Liver (tissue), 9 donors: ENCODE measurements around the gene KCNN1. TPM values are rescaled to one million over a fixed set of nuclear protein-coding genes. Genes with fewer than 3 reads are reported as not detected.

Experiments used
- DNase-seq: peaks from one replicate; pipeline ENCODE4 v3.0.0-alpha.2; 2017; ENCODE audit warnings: low spot score
- H3K27ac ChIP-seq, 2 donors: one replicate each; pipeline ENCODE4 v1.7.0; 2013; ENCODE audit warnings: inconsistent platforms in 2 of 2, low read length in 2 of 2, control low read depth in 1 of 2, low read depth in 1 of 2, mild to moderate bottlenecking in 1 of 2
- H3K27me3 ChIP-seq, 4 donors: one replicate each; pipeline versions ENCODE4 v1.6.1 to v1.7.0; 2013; ENCODE audit warnings: low read length in 3 of 4, inconsistent platforms in 1 of 4, mild to moderate bottlenecking in 1 of 4, moderate library complexity in 1 of 4; ENCODE audit not compliant: control insufficient read depth in 4 of 4, insufficient read depth in 4 of 4
- H3K36me3 ChIP-seq, 4 donors: one replicate each; pipeline versions ENCODE4 v1.6.1 to v1.7.0; 2013; ENCODE audit warnings: low read length in 3 of 4, mild to moderate bottlenecking in 3 of 4, low read depth in 1 of 4, moderate library complexity in 1 of 4; ENCODE audit not compliant: control insufficient read depth in 4 of 4, insufficient read depth in 3 of 4
- H3K4me1 ChIP-seq, 4 donors: one replicate each; pipeline versions ENCODE4 v1.6.1 to v1.7.0; 2013; ENCODE audit warnings: low read length in 3 of 4, mild to moderate bottlenecking in 3 of 4, moderate library complexity in 1 of 4; ENCODE audit not compliant: control insufficient read depth in 4 of 4, insufficient read depth in 4 of 4
- H3K4me3 ChIP-seq, 3 donors: one replicate each; pipeline versions ENCODE4 v1.6.1 to v1.7.0; 2013; ENCODE audit warnings: low read length in 3 of 3, control low read depth in 1 of 3, low read depth in 1 of 3, mild to moderate bottlenecking in 1 of 3
- H3K9ac ChIP-seq, 2 donors: one replicate each; pipeline ENCODE4 v1.7.0; 2013; ENCODE audit warnings: low read length in 2 of 2, mild to moderate bottlenecking in 2 of 2, moderate library complexity in 2 of 2, control low read depth in 1 of 2, low read depth in 1 of 2
- H3K9me3 ChIP-seq, 4 donors: one replicate each; pipeline versions ENCODE4 v1.6.1 to v1.7.0; 2013; ENCODE audit warnings: low read length in 3 of 4; ENCODE audit not compliant: control insufficient read depth in 4 of 4
- FOXA1 ChIP-seq: IDR thresholded peaks from 2 replicates; pipeline ENCODE4 v1.6.1; 2016; ENCODE audit warnings: antibody characterized with exemption
- FOXA2 ChIP-seq: IDR thresholded peaks from 2 replicates; pipeline ENCODE4 v1.6.1; 2016; ENCODE audit warnings: antibody characterized with exemption
- GABPA ChIP-seq, 2 donors: IDR thresholded peaks in 1 of 2; conservative IDR thresholded peaks in 1 of 2; 2 replicates each; pipeline ENCODE4 v1.6.1; 2016; ENCODE audit warnings: antibody characterized with exemption in 2 of 2, mild to moderate bottlenecking in 1 of 2, moderate library complexity in 1 of 2
- JUND ChIP-seq, 2 donors: IDR thresholded peaks; 2 replicates each; pipeline ENCODE4 v1.6.1; 2016; ENCODE audit warnings: antibody characterized with exemption in 2 of 2
- NR2F2 ChIP-seq: IDR thresholded peaks from 2 replicates; pipeline ENCODE4 v1.6.1; 2016; ENCODE audit warnings: antibody characterized with exemption
- RAD21 ChIP-seq, 2 donors: IDR thresholded peaks; 2 replicates each; pipeline ENCODE4 v1.6.1; 2016; ENCODE audit warnings: antibody characterized with exemption in 2 of 2, mild to moderate bottlenecking in 2 of 2
- RXRA ChIP-seq, 2 donors: IDR thresholded peaks; 2 replicates each; pipeline ENCODE4 v1.6.1; 2017 to 2018; ENCODE audit warnings: antibody characterized with exemption in 2 of 2, mild to moderate bottlenecking in 1 of 2
- SP1 ChIP-seq: IDR thresholded peaks from 2 replicates; pipeline ENCODE4 v1.6.1; 2018; ENCODE audit warnings: antibody characterized with exemption, mild to moderate bottlenecking
- TAF1 ChIP-seq: conservative IDR thresholded peaks from 2 replicates; pipeline ENCODE4 v1.6.1; 2016; ENCODE audit warnings: antibody characterized with exemption, mild to moderate bottlenecking
- YY1 ChIP-seq: IDR thresholded peaks from 2 replicates; pipeline ENCODE4 v1.6.1; 2016; ENCODE audit warnings: antibody characterized with exemption, mild to moderate bottlenecking
- whole genome bisulfite sequencing: extraction: QIAGEN DNeasy Blood & Tissue Kit; methylation state at CpG from one replicate; pipeline ENCODE4 v1.1.7; 2013; 5-methylcytosine and 5-hydroxymethylcytosine counted together
- polyA plus RNA-seq, 2 donors: library from polyadenylated mRNA; stranded (reverse) in 1 of 2; unstranded in 1 of 2; fragments of 200-250 nt in 1 of 2; fragments of >200 nt in 1 of 2; fragmentation: Nextera tagmentation in 1 of 2; extraction: Ambion mirVana in 1 of 2; gene quantifications; one replicate each; pipeline versions ENCODE4 v1.2.1 to v1.2.3, GENCODE V29; 2013 to 2015
- total RNA-seq, 2 donors: library from RNA; depleted of rRNA; stranded (reverse); fragments of >200 nt; gene quantifications; one replicate each; pipeline ENCODE4 v1.2.3, GENCODE V29; 2014
- TF ChIP-seq, protein P1 (sequence below): IDR thresholded peaks from 2 replicates; pipeline ENCODE4 v1.6.1; 2016; ENCODE audit warnings: antibody characterized with exemption, mild to moderate bottlenecking
- donor health status: healthy.
- donor health status: healthy.
- donor health status: healthy.
- donor health status: healthy.
- donor health status: healthy.

KCNN1 gene
- total and polyA plus RNA-seq, 4 donors = 0.05 to 0.08 (median 0.05) TPM; not detected in 1

DNA sequence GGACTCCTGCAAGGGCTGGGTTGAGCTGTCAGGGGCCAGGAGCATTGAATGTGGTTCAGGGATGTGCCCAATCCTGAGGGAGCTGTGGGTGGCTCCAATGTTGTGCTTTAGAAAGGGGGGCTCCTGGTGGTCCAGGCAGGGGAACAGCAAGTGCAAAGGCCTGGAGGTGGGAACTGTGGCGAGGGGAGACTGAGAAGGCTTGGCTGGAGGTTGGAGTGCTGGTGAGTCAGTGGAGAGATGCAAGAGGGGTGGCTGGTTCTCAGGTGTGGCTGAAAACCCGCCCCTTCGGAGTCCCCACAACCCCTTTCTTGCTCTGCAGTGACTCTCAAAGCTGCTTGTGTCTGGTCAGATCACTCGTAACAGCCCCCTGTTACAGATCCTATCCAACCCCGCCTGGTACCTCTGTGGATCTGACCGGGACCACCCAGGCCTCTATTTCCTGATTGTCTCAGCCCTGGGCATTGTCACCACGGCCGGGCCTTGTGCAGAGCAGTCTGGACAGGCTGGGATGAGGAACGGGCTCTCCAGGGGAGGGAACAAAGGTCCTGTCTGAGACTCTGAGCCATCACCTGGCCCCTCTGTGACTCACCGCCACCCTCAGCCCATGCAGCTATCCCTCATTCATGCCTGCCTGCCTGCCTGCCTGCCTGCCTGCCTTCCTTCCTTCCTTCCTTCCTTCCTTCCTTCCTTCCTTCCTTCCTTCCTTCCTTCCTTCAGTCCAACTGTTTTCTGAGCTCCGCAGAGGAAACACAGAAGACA is 1.4 kb upstream of the KCNN1 start:
- Histone ChIP-seq H3K27ac (no peak overlapping the region), H3K4me3 (no peak overlapping the region), H3K9ac (no peak overlapping the region), H3K9me3 (no peaks in the 10 kb centered on the region), H3K4me1 (peaks cover 0 to 3% (median 0%) of the 10 kb centered on the region in 4 donors), H3K36me3 (no peaks in the 10 kb centered on the region), H3K27me3 (peaks cover 0 to 4% (median 3%) of the 10 kb centered on the region in 4 donors)
- no peak for DNase-seq
- 53% methylated on average over 11 of the region's 11 CpGs for WGBS
- TF ChIP-seq RXRA (IDR thresholded peaks at IDR 0.05) (no peak), FOXA2 (no peak), RAD21 (IDR thresholded peaks at IDR 0.05) (no peak), NR2F2 (no peak), GABPA (IDR thresholded peaks at IDR 0.05 in 1 of 2, conservative IDR thresholded peaks at IDR 0.05 in 1 of 2) (no peak)
- TF ChIP-seq, protein P1, sequence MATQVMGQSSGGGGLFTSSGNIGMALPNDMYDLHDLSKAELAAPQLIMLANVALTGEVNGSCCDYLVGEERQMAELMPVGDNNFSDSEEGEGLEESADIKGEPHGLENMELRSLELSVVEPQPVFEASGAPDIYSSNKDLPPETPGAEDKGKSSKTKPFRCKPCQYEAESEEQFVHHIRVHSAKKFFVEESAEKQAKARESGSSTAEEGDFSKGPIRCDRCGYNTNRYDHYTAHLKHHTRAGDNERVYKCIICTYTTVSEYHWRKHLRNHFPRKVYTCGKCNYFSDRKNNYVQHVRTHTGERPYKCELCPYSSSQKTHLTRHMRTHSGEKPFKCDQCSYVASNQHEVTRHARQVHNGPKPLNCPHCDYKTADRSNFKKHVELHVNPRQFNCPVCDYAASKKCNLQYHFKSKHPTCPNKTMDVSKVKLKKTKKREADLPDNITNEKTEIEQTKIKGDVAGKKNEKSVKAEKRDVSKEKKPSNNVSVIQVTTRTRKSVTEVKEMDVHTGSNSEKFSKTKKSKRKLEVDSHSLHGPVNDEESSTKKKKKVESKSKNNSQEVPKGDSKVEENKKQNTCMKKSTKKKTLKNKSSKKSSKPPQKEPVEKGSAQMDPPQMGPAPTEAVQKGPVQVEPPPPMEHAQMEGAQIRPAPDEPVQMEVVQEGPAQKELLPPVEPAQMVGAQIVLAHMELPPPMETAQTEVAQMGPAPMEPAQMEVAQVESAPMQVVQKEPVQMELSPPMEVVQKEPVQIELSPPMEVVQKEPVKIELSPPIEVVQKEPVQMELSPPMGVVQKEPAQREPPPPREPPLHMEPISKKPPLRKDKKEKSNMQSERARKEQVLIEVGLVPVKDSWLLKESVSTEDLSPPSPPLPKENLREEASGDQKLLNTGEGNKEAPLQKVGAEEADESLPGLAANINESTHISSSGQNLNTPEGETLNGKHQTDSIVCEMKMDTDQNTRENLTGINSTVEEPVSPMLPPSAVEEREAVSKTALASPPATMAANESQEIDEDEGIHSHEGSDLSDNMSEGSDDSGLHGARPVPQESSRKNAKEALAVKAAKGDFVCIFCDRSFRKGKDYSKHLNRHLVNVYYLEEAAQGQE = no peak

DNA sequence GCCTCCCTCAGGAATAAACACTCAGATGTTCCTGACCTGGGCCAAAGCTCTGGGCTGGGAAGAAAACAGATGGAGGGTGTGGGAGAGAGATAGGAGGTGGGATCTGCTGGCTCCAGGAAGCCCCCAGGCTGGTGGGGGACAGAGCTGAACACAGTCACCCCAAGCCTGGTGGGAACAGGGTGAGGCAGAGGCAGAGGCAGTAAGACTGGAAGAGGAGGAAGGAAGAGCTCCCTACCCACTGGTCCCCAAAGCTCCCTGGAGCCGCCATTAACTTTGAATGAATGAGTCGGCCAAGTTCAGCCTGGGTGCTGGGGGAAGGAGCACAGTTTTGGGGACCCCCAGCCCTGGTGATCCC is 801 bp upstream of the KCNN1 start:
- TF ChIP-seq SP1 = no peak
- no peak for TF ChIP-seq YY1
- no peak for TF ChIP-seq TAF1
- no peak for TF ChIP-seq FOXA1
- Histone ChIP-seq H3K9me3 (no peaks in the 10 kb centered on the region), H3K9ac (no peak overlapping the region), H3K36me3 (no peaks in the 10 kb centered on the region), H3K27me3 (peaks cover 0 to 4% (median 3%) of the 10 kb centered on the region in 4 donors), H3K4me3 (no peak overlapping the region), H3K27ac (no peak overlapping the region), H3K4me1 (peaks cover 0 to 3% (median 0%) of the 10 kb centered on the region in 4 donors)
- WGBS = 63% methylated on average over 2 of the region's 2 CpGs
- no peak for DNase-seq

DNA sequence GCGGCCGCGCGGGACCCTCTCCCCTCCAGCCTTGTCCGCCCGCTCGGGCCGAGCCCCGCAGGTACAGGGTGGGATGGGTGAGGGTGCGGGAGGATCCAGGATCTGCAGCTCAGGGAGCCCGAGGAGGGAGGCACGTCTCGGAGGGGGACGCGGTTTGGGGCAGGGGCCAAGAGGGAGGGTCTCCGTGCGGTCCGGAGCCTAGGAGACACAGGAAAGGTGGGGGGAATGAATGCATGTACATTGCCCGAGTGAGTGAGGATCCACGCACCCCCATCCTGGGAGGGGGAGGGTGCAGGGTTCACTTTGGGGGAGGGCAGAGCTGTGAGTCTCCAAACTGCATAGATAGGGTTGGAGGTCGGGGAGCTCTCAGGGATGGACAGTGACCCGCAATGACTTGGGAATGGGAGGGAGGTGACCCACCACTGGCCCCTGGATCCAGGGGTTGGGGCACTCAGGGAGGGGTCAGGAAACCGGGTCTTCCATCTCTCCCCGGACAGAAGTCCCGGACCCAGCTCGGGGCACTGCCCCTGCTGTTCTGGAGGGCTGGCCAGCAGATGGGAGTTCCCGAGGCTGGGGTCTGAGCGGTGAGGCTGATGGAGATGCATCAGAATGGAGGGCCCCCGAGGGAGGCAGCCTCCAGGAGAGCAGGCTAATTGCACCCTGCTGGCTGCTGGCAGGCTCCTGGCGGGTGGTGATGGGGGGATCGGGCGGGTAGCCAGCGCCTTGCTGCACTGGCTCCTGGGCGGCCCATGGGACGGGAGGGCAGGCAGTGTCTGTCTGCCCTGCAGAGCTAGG is 547 bp downstream of the KCNN1 start:
- Histone ChIP-seq H3K4me3 (no peak overlapping the region), H3K9ac (no peak overlapping the region), H3K27ac (no peak overlapping the region), H3K9me3 (no peaks in the 10 kb centered on the region), H3K36me3 (no peaks in the 10 kb centered on the region), H3K27me3 (peaks cover 0 to 4% (median 1%) of the 10 kb centered on the region in 4 donors), H3K4me1 (peaks cover 0 to 3% (median 0%) of the 10 kb centered on the region in 4 donors)
- no peak for DNase-seq
- no peak for TF ChIP-seq JUND (IDR thresholded peaks at IDR 0.05)
- WGBS = 11% methylated on average over 35 of the region's 35 CpGs
